GM18498 (cell line): ENCODE results near the gene PASK.
"Not testable (repeated sequence)": the region's sequence is repeated elsewhere in the genome, so short reads cannot be mapped to it uniquely, and the experiment has no call there.

ENCODE experiments used
- ATAC-seq: cut with Tn5 transposase; IDR thresholded peaks from one replicate; pipeline ENCODE4 v1.9.1; 2021; ENCODE audit warnings: mild to moderate bottlenecking, moderate library complexity; ENCODE audit not compliant: unreplicated experiment

Gene PASK

DNA sequence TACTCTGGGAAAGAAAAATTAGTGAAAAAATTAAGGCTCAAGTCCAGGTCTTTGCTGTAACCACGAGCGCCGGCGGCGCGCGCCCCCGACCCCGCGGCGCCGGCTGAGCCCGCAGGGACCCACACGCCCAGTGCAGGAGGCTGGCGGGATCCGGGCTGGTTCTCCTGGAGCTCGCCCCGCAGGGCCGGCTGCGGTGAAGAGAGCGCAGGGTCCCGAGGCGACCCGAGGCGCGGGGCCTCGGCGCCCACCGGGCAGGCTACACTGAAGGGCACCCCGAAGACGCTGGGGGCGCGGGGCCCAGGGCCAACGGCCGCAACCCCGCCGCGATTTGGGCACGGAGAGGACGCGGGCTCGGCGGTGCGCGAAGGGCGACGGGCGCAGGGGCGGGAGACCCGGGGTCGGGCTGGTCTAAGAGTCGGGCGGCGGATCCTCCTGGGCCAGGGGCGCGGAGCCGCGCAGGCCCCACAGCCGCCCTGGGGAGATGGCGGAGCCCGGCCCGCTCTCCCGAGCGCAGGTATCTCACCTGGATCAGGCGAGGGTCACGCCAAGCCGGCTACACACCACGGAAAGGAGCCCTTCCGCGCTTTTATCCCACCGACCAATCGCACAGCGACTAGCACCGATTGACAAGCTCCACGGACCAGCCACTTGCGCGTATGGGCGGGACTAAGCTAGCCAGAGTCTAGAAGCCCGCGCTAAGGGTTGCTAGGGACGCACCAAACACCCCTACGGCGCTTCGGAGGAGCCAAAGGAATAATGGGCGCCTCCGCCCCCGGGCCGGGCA is at the start of gene PASK:
Gene PASK (minus strand): TSS at position 582 of the 784 bp plus-strand sequence. CDS start 6,440 bp downstream, outside the sequence.
- peak; percentile 80 for ATAC-seq

DNA sequence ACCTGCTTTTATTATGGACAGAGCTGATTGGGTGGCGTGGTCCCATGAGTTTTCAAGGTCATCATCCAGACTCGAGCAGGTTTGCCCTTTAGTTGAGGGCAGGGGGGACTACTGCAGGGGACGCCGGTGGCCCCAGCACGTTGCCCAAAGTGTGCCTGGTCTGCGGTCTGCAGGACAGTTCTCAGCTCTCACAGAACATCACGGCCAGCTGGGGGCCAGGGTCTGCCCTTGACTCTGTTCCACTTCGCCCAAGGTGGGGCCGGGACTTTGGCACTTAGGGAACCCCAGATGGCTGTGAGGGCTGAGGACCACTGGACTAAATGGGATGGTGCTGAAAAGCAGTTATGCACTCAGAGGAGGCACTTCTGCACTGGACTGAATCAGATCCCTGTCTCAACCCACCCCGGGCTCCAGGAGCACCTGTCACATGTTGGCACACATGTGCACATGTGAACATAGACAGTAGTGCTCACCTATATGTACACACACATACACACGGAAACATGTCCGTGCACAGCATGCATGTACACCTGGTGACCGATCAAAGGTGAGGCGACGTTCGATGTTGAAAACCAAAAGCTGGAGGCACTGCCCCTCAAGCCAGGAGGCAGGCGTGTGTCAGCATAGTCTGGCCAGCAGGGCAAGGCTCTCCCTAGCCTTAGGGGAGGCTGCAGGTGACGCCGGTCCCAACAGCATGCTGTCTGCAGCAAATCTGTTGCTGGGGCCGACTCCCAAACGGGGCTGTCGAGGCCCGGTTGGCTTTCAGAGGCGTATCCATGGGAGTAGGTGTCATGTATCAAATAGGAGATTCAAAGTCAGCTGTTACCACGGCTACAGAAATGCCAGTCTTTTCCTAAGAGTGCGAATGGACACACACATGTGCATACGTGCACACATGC is 49.4 kb upstream of the PASK start:
- no peak for ATAC-seq

DNA sequence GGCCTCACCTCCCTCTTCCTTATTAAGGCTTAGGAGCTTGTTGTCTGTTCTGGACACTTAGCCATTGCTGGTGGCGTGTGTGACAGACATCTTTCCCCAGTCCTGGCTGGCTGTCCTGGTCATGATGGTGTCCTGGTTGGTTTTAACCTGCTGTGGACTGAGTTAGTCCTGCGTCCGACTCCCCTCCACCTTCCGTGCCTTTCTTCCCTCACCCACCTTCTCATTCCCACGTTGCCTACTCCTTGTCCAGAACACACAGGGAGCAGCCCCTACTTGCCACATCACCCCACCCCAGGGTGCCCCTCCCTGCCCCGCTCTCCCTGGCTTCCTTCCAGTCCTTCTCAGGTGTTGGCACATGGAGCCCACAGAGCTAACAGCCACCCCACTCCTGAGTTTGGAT is 48.7 kb upstream of the PASK start:
- ATAC-seq = no peak

DNA sequence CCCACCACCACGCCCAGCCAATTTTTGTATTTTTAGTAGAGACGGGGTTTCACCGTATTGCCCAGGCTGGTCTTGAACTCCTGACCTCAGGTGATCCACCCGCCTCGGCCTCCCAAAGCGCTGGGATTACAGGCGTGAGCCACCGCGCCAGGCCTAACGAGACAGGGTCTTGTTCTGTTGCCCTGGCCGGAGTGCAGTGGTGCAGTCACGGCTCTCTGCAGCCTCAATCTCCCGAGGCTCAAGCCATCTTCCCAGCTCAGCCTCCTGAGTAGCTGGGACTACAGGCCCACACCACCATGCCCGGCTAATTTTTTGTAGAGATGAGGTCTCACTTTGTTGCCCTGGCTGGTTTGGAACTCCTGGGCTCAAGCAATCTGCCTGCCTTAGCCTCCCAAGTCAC is 48.0 kb upstream of the PASK start:
- ATAC-seq = not testable (repeated sequence)

DNA sequence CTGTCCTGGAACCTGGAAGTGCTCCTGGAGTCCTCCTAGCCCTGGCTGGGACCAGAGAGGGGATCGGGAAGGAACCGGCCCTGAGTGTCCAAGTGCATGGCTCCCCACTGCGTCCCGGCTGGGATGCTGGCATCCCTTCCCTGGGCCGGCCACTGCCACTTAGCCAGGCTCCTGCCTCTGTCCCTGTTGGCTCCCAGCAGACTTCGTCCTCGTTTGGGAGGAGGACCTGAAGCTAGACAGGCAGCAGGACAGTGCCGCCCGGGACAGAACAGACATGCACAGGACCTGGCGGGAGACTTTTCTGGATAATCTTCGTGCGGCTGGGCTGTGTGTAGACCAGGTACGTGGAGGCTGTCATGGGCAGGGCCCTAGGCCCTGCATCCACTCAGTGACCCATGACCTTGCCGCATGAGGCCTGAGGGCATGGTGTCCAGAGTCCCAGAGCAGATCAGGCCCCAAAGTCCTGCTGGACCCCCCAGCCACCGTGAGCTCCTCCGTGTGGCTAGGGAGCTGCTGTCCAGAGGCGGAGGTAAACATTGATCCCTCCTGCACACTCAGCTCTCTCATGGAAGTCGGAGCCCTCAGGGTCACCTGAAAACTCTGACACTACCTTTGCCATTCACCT is 46.3 kb upstream of the PASK start:
- no peak for ATAC-seq

DNA sequence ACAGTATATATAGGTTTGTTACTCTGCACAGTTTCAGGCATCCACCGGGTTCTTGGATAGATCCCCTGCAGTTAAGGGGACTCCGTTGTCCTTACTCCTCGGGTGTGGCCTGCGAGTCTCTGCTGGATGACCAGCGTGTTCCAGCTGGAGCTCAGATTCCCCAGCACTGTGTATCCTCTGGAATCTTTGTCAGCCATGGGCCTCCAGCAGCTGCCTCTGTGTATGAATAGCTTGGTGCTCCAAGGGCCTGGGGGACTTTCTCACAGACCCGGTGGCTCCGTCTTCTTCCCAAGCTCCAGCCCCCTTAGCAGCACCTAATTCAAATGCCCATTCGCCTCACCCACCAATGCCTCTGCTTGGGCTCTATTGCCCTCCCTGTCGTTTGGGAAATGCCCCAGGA is 45.5 kb upstream of the PASK start:
- ATAC-seq = no peak

DNA sequence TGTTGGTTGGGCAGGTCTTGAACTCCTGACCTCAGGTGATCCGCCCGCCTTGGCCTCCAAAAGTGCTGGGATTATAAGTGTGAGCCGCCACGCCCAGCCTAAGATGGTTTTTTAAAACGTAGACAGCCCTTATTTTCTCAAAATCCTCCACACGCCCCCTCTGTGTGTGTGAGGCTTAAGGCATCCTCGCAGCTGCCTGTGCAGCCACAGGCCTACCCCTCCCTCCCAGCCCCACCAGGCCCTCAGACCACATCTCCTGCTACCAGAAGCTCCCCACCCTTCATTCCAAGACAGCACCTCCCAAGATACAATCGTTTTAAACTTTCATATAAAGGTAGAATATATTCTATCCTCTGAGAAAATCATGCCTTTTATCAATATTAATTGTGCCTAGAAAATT is 44.0 kb upstream of the PASK start:
- ATAC-seq = no peak

DNA sequence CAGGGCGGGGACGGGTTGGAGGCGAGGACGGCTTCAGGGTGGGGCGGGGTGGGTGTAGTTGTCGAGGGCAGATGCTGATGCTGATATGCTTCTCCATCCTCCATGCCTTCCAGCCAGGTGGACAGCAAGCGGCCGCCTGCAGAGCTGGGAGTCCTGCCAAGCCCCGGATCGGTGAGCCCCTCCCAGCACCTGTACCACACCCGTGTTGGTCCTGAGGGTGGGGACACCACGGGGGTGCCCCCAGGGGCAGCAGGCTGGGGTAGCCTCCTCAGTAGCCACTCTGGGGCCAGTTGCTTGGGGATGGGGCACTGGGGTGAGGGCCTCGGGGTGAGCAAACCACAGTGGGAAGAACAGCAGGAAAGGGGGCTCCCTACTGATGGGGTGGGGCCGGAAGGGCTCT is 41.8 kb upstream of the PASK start:
- no peak for ATAC-seq

DNA sequence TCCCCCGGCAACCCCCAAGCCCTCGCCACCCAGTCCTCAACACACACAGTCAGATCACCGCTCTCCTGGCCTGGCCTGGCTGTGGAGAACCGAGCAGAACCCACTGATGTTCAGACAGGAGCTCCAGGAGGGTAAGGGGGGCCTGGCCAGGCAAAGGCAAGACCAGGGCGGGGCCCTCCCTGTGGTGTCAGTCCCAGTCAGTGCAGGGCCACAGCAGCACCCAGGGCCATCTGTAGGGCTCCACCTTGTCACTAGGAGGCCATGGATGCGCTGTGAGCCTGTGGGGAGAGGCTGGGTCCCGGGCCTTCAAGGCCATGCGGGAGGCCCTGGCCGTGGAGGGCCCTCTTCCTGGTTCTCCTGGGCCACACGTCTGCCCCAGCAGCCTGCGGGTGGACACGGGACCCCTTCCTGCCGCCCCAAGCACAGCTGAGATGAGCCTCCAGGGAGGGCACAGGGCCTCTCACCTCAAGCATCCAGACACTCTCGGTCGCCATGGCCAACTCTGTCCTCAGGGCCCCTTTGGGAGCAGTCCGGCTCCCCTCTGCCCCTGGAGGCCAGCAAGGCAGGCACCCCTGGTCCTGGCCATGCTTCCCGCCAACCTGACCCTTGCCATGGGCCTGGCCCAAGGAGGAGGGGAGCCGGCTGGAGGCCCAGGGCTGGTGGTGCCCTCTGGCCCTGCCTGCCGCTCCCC is 41.2 kb upstream of the PASK start:
- no peak for ATAC-seq

DNA sequence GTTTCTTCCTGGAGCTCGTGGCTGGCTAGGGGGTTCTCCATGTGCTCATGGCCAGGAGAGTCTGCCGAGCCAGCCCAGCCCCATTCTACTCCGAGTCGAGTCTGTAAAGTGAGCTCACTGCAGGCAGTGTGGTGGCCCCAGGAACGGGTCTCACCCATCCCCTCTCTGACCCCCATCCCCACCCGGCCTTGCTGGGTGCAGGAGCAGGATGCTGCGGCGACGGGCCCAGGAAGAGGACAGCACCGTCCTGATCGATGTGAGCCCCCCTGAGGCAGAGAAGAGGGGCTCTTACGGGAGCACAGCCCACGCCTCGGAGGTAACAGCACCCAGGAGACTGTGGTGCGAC is 40.6 kb upstream of the PASK start:
- no peak for ATAC-seq

DNA sequence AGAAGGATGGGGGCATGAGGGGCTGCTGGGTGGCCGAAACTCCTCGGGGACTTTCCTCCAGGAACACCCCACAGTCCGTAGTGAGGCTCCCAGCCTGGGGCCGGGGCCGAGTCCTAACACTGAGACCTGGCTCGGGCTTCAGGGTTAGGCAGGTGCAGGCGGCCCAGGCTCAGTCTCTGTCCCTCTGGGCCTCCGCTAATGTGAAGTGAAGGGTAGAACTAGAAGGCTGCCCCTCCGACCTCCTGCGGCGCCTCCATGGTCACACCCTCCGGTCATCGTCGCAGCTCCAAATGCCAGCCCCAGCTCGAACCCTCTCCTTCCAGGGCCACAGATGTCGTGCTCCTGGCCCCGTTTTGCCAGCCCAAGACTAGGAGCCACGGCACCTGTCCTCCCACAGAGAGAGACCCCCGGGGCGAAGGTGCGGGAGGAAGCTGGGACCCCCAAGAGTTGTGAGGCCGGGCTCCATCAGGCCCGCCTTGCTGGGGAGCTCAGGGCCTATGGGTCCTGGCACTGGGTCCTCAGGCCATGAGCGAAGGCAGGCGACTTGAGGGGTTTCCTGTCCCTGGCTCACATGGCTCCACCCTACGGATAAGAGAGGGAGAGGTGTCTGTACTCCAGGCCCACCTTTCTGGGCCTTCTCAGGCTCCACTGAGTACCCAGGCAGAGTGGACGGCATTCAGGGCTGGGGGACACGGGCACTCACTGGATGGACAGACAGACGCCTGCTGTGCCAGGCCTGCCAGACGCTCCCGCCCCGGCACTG is 40.0 kb upstream of the PASK start:
- no peak for ATAC-seq

DNA sequence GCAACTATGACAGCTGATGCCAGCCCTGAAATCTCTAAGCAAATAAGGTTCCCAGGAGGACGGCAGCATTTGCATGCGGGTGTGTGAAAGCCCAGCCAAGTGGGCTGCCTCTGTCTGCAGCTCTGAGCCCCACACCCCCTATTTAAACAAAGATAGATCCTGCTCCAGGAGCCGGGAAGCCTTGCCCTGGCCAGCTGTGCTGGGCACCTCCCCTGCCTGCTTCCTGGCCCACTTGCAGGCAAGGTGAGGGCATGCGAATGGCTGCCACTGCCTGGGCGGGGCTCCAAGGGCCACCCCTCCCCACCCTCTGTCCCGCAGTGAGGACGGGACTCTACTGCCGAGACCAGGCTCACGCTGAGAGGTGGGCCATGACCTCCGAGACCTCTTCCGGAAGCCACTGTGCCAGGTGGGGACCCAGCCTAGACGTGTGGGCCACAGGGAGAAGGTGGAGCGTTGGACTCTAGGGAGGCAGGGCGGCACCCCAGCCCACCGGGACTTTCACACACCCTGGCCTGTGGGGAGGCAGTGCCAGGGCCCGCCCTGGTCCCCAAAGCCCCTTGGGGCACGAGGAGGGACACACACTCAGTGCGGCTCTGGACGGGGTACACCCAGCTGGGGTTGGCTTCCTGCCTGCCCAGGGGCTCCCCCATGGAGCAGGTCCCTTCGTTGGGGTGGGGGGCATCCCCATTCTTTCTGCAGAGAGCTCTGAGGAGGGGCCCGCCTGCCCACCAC is 39.3 kb upstream of the PASK start, which contains the start of gene ANO7:
Gene ANO7 (plus strand): TSS at position 317 of the 732 bp plus-strand sequence. CDS start 1,387 bp downstream, outside the sequence.
- no peak for ATAC-seq

DNA sequence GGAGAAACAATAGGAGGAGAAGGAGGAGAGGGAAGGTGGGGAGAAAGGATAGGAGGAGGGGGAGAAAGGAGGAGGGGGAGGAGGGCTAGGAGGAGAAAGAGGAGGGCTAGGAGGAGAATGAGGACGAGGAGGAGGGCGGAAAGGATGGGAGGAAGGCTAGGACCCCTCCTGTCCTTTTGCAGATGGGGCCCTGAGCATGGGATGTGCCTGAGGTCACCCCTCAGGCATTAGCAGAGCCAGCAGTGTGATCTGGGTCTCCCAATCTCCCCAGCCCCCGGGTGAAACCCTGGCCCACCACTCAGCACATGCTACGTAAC is 38.6 kb upstream of the PASK start:
- ATAC-seq = no peak

DNA sequence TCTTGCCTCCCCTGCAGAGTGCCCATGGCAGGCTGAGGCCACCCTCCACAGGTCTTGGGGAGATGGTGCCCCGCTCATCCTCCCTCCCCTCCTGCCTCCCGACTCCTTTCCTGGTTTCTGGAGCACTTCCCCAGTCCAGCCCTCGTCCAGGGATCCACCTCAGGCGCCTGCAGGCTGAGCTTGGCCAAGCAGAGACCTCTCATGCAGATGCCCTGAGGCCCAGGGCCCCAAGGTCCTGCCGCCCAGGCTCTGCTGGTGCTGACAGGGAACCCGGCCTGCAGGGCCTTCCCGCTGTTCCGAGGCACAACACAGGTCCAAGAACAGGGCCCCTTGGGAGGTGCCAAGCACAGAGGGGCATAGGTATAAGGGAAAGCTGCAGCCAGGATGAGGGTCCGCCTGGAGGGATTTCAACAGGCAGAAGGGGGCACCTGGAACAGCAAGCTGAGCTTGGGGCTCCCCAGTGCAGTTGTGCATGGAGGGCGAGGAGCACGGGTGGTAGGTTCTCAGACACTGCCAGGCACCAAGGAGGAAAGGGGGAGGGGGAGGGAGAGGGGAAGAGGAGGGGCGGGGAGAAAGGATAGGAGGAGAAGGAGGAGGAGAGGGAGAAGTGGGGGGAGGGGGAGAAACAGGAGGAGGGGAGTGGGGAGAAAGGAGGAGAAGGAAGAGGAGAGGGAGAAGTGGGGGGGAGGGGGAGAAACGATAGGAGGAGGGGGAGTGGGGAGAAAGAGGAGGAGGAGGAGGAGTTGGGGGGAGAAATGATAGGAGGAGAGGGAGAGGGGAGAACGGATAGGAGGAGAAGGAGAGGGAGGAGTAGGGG is 38.0 kb upstream of the PASK start:
- no peak for ATAC-seq

DNA sequence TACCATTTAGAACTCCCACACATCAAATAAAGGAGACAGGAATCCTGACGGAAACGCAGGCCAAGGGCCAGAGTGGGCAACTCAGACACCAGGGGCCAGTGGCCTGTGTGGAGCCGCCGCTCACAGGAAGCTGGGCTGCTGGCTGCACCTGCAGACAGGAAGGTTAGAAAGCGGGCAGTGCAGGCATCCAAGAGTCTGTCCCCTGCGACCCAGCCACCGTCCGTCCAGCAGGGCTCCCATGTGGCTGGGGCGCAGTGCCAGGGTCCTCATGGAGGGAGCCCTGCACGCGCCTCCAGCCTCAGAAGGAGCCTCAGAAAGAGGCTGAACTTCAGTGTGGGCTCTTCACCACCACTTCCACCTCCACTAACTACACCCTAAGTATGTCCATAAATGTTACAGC is 36.7 kb upstream of the PASK start:
- no peak for ATAC-seq

DNA sequence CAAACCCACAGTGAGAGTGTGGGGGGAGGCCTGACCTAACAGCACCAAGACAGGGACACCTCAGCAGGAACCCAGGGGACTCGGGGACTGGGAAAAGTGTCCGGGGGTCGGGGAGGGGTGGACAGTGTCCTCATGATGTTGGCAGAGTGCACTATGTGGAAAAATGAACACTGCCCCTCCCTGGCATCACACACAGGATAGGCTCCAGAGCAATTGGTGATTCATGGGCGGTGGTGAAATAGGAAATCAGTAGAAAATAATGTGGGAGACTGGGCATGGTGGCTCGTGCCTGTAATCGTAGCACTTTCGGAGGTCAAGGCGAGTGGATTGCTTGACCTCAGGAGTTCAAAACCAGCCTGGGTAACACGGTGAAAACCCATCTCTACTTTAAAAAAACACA is 35.6 kb upstream of the PASK start:
- no peak for ATAC-seq

DNA sequence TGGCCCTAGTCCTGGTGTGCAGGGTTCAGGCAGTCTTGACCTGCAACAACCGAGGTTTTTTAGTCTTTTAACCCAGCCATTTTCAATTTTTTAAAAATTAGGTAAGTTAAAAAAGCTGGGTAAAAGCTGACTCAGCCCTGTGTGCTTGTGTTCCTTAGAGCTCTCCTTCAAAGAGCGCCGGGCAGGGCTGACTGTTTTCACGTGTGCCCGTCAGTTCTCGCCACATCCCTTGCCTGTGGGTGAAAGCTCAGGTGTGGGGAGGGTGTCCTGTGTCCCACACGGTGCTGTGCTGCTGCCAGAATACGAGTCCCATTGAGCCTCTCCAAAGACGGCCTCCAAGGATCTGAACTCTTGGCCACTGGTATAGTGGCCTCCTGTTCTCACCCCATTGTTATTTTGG is 33.9 kb upstream of the PASK start:
- no peak for ATAC-seq

DNA sequence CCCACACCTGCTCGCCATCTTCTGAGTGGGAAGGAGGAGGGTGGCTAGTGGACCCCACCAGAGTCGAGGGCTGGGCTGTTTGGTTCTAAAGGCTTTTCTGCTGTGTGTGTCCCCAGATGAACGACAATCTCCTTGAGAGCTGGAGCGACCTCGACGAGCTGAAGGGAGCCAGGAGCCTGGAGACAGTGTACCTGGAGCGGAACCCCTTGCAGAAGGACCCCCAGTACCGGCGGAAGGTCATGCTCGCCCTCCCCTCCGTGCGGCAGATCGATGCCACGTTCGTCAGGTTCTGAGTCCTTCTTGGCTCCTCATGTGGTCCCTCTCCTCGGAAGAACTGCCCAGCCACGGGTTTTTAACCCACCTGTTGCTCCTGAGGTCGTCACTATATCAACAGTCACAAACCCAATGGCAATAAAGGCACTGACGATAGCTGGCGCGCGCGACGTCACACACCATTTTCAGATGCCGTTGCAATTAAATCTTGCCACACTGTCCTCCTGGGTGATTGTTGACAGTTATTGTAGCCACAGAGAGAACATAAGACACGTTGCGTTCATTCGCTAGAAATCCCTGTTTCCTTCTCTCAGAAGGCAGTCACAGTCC is 33.4 kb upstream of the PASK start:
- no peak for ATAC-seq

DNA sequence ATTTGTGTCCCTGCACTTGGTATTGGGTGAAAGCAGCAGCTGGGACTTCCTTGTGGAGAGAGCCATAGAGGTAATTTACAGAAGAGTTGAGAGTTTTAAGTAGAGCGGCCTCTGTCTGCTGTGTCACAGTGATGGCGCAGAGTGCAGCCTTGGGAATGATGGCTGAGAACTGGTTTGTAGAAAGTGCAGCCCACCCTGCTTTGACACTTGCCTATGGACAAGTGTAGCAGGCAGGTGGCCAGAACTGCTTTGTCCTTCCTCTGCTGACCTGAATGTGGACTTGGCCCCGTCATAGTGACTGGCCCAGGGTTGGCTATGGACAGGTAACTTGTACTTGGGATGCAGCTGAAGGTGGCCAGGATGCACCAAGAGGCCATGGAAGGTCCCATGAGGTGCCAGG is 32.9 kb upstream of the PASK start:
- ATAC-seq = no peak
